Activated CD8-positive, alpha-beta memory T cell treated with anti-CD3 and anti-CD28 coated beads, Interleukin-2, amount 50 U/mL, for 48 hours (primary cell): ENCODE results near the gene PCYT1A.

ENCODE experiments used
- DNase-seq: peaks from one replicate; pipeline ENCODE4 v3.0.0-alpha.2; 2020

The PCYT1A gene

DNA sequence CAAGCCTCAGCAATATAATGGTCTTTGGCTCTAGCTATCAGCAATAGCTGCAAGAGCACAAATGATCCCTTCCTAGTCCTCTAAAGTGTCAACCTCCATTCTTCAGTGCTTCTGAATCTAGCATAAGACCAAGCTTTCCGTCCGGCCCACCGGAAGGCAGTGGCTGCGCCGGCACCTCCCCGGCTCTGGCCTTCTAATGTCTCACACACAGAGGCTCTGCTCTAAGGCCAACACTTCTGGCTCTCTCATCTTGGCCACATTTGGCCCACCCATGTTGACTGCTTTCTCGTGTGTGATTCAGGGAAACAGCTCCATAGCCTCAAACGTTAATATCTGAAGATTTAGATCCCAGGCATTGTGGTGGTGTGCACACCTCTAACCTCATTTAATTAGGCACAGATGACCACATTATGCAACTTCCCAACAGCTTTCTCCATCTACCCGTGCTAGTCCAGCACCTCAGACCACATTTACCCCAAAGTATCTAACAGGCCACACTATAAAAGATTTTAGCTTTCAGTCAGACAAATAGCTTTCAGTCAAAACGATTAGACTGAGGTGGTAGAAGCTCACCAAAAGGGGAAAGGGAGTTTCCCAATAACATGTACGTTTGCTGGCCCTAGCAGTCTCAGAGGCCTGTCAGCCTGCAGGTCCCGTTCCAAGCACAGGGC lies 51.9 kb downstream of the PCYT1A start:
- DNase-seq: no peak

DNA sequence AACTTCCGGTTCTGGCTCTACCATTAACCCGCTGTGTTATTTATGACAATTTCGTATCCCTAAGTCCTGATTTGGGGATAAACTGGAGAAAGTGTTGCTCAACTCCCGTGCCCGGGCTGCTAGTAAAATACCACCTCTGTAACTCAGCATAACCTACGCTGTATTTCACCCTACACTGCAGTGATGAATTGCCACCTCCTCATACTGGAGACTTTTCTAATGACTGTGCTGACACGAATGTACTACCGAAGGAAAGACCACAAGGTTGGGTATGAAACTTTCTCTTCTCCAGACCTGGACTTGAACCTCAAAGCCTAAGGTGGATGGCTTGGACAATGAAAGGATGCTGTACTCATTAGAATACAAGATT lies 54.7 kb downstream of the PCYT1A start:
- DNase-seq: no peak

DNA sequence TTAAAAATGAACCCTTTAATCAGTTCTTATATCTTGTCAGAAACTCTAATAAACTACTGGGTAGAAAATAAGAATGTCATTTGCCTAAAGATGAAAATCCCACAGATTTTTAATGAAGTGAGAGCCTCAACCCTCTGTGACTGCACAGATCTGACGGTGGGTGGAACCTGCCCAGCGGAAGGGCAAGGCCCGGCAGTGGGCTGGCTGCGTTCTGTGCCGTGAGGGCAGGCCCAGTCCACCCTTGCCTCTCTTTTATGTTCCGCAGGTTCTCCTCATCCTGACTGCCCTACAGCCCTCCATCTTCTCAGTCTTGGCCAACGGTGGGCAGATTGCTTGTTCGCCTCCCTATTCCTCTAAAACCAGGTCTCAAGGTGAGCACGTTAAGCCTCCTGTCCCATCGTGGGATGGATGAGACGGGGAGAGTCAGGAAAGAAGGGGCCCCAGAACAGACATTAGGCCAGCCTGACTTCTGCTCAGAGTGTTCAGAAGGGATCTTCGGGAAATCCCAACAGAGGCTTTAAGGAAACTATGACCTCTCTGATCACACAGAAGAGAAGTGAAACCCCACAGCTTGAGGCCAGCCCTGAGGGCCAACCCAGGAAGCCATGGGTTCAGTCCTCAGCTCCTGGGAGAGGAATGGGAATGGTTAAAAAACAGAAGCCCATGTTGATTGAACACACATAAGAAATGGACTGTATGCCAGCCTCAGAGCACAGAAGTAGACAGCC lies 55.2 kb downstream of the PCYT1A start:
- DNase-seq: no peak

DNA sequence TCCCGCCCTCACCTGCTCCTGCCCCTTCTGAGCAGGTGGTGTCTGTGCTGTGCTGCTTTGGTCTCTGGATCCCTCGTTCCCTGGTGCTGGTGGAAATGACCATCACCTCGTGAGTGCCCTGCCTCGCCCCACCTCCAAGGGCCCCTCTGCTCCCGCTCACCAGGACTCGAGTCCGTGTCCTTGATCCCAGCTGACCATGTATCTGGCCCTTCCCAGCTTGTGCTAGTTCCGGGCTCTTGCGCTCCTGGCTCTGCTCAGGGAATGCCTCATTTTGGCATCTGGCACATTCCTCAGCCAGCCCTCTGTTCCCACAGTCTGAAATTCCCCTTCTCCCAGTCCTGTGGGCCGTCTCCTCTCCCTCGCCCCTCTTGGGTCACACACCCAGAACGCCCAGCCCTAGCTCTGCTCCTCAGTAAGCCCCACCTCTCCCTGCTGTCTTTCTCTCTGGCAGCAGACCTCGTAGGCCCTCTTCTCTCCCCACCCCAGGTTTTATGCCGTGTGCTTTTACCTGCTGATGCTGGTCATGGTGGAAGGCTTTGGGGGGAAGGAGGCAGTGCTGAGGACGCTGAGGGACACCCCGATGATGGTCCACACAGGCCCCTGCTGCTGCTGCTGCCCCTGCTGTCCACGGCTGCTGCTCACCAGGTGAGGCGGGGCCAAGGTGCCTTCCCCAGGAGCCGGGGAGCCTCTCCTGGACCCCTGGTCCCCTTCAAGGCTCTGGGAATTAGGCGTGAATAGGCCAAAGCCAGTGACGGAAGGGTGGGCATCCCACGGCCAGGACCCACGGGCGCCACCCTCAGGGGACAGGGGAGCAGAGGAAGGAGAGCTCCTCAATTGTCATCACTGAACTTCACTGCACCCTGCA lies 59.7 kb downstream of the PCYT1A start:
- no peak for DNase-seq

DNA sequence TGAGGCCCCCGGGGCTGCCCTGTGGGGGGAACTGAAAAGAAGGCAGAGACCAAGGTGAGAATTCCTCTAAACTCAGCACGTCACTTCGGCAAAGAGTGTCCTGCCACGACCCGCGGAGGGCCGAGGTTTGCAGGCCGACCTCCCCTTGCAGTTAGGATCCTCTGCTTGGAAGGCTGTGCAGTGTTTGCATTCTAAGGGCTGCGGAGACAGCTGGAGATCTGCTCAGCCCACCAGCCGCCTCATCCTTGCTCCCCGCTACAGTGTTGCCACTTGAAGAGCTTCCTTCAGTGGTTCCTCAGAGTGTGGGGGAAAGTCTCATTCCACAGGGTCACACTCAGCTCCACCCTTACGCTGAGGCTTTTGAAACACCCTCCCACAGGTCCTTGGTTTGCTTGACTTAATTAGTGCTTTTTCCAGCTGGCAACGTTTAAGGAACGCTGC lies 60.4 kb downstream of the PCYT1A start:
- no peak for DNase-seq

DNA sequence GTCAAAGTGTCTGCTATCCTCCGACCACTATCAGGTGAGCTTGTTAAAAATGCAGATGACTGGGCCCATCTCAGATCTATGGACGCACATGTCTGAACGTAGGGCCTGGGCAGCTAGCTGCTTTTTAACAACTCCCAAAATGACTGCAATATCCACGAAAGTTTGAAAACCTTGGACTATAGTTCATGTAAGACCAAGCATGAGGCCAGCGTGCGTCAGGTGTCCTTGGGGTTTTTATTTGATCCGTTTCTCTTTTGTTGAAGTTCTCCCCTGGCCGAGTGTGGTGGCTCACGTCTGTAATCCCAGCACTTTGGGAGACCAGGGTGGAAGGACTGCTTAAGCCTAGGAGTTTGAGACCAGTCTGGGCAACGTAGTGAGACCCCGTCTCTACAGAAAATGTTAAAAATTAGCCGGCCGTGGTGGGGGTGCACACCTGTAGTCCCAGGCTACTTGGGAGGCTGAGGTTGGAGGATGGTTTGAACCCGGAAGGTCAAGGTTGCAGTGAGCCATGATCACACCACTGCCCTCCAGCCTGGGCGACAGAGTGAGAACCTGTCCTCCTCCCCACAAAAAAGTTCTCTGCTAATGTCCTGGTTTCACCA lies 61.7 kb downstream of the PCYT1A start:
- DNase-seq: no peak

DNA sequence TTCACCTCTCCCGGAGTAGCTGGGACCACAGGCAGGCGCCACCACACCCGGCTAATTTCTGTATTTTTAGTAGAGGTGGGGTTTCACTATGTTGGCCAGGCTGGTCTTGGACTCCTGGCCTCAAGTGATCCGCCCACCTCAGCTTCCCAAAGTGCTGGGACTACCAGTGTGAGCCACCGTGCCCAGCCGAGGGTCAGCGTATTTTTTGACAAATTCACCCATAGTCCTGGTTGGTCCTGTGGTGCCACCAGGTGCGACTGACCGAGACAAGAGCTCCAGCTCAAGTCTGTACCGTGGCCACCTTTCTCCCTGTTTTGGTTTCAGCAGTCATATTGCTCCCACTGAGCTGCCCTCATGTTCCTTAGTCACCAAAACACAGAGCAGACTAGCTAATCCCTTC lies 62.4 kb downstream of the PCYT1A start:
- DNase-seq: no peak

DNA sequence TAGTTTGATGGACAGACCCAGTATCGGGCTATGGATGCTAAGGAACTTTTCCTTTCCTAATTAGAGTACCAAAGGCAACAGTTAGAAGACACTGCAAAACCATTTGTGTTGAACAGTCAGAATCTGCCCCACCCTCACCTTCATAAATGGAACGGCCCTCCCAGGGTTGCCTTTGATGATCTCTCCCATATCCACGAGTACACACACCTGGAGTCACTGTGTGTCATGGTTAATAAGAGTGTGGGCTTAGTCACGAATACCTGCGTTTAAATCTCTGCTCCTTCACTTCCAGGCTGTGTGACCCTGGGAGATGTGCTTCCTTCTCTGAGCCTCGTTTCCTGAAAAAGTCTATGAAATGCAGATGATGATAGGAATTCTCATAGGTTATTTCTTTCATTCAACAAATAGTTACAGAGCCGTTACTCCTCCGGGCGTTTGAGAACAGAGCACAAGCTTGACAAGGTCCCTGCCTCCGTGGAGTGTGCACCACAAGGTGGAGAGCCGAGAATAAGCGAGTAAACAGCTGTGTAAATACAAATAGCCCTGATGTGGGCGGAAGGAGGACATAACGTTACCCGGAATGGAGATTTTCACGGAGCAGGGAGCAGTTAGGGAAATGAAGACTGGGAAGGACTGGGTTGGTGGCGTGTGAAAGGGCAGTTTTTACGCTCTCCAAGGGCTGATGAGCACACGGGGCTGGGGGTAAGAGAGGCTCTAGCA lies 64.5 kb downstream of the PCYT1A start:
- no peak for DNase-seq

DNA sequence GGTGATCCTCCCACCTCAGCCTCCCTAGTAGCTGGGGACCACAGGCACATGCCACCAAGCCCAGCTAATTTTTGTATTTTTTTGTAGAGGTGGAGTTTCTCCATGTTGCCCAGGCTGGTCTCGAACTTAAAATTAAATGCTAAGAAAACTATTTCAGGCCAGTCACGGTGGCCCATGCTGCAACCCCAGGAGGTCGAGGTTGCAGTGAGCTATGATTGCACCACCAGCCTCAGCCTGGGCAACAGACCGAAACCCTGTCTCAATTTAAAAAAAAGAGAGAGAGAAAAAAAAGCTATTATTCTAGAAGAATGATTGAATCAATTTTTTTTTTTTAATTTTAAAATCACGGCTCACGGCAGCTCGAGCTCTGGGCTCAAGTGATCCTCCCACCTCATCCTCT lies 66.5 kb downstream of the PCYT1A start:
- DNase-seq: no peak

DNA sequence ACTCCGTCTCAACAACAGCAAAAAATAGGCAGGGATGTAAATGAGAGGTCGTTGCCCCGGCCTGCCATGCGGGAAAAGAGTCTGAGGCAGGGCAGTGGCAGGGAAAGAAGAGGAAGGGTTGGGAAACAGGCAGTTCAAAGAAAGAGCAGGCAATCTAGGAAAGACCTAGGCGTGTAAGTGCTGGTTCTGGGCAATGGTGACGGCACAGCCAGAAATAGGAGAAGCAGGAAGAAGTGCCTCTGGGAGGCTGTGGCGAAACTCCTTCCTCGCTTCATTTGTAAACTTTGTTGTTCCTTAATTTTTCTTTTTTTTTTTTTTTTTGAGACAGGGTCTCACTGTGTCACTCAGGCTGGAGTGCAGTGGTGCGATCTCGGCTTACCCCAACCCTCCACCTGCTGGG lies 66.9 kb downstream of the PCYT1A start:
- DNase-seq: no peak

DNA sequence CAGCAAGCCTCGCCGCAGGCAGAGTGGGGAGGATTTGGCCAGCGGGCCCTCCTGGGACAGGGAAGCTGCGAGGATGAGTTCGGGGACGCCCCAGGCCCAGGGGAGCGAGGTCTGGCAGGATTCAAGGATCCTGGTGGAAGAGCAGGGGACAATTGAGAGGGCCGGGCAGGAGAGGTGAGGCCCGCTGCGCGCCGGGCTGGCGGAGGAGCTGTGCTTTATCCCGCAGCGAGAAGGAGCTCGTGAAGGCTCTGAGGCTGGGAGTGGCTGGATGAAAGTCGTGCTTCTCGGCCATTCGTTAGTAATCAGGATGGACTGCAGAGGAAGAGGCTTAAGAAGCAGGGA lies 67.6 kb downstream of the PCYT1A start:
- DNase-seq: no peak

DNA sequence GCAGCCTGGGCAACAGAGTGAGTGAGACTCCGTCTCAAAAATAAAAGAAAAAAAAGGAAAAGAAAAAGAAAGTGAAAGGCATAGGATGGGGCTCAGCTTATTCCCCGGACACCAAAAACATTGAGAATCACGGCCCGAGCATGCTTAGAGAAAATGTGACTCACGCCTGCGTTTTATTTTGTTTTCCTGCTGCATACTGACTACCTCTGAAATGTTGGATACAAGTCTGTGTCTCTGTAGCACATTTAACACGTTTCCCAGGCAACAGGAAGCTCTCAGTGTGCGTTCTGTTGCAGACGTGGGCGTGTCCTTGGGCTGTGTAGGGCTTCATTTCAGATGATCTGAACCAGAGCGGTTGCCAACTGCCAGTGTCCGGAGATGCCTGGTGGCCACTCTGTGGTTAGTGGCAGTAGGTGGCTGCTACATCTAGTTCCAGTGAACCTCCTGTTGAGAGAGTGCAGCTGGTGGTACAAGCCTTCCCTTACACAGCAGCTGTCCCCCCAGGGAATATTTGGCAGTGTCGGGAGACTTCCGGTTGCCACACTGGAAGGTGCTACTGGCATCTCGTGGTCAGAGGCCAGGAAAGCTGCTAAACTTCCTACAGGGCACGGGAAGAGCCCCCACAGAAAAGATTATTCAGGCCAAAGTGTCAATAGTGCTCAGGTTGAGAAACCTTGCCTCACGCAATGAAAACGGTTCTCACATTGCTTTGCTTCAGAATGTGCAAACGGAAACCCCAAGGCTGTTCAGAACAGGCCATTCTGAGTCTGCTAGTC lies 68.1 kb downstream of the PCYT1A start:
- DNase-seq: no peak

DNA sequence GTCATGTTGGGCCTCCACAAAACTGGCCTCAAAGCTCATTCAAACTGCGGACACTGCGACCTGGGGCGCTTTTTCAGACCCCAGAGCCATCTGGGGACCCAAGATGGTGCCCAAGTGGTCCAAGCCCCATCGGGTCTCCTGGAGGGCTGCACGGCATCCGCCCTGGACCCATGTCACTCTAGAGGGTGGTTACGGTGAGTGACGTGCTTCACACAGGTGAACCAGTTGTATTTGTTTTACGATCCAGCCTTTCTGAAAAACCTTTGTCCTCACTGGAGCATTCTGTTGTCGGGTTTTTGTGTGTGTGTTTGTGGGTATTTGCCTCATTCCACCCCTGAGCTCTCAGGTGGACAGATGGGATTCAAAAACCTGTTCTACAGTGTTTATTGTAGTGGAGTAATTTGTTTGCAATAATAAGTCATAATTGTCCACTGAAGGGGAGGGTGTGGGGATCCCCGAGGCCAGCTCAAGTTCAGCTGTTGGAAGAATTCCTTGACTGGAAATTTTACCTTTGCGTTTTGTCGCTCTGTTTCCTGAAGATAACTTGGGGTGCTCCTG lies 69.3 kb downstream of the PCYT1A start:
- DNase-seq: no peak

DNA sequence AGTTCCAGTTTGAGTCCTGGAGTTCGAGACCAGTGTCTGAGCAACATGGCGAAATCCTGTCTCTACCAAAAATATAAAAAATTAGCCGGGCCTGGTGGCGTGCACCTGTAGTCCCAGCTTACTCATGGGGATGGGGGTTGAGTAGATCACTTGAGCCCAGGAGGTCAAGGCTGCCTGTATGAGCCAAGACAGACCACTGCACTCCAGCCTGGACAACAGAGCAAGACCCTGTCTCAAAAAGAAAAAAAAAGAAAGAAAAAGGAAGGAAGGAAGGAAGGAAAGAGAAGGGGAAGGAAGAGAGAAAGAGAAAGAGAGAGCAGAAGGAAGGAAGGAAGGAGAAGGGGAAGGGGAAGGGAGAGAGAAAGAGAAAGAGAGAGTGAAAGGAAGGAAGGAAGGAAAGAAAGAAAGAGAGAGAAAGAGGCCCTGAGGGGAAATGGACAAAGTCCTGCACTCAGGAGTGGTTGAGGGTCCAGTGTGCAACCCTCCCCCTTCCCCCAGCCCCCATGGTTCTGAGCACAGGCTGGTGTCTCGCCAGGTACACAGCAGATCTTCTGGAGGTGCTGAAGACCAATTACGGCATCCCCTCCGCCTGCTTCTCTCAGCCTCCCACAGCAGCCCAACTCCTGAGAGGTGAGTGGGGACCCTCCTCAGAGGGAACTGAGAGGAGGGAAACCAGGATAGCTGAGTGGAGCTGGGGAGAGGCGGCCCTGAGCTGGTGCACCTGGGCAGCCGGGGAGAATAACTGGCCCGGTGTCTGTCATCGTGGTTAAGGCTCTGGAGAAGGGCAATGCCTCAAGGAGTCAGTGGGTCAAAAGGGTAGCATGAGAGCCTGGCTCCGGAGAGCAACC lies 70.0 kb downstream of the PCYT1A start:
- no peak for DNase-seq

DNA sequence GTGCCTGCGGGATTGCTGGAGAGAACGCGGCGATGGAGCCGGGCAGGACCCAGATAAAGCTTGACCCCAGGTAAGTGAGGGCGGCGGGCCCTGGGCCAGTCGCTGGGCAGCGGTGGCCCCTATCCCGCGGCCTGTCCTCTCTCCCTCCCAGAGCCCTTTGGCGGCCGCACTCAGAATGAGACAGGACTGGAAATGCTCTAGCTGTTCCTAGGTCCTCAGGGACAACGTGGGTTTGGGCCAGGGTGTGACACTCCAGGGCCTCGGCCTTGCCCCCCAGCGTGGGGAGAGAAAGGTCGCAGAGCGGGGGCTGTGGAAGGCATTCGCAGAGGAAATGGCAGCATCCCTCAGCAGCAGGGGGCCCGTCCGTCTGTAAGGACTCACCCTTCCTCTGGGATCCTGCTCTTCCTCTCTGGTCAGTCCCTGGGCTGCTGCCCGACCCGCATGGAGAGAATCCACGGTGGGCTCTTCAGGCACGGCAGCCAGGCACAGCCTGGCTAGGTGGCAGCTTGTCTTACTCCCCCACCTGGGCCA lies 70.8 kb downstream of the PCYT1A start:
- DNase-seq: no peak

DNA sequence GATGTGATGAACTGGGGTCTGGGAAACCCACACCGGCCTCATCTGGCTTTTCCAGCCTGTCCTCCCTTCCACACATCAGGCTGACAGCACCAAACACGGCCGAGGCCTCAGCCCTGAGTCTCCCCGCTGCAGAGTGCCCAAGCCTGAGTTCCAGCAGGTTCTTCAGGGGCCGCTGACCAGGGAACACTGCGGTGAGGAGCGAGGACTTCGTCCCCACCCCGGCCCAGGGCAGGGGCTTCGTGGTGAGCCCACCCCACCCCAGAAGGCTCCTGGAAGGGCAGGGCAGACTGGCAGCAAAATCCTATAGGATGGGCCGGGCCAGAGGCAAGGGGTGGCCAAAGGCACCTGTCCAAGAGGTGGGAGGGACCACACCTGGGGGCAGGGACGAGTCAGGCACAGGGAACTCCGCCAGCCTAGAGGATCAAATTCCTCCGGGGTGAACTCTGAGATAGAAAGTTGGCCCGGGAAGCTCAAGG lies 71.4 kb downstream of the PCYT1A start, which contains the start of gene SLC51A:
SLC51A (plus strand) TSS at position 446 of the 476 bp plus-strand sequence. CDS start 179 bp downstream, outside the sequence.
- DNase-seq: no peak

DNA sequence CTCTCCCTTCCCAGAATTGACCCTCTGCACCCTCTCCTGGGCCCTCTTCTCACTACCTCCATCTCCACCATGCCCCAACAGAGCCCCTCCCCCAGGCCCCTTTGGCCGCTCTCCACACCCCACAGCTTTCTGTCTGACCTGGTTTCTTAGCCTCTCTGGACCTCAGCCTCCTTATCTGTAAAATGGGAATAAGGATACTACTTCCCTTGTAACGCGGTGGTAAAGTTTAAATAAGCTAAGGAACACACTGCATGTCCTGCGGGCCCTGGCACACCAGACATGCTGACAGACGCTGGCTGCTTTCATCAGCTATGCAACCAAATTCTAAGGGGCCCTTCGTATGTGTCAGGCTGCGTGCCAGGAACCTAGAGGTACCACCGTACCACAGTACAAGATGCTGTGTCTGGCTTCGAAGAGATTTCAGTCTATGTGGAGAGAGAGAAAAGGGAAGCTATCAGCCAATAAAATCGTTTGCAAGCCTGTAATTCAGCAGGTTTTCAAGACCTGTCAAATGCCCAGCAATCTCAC lies 72.0 kb downstream of the PCYT1A start:
- DNase-seq: no peak

DNA sequence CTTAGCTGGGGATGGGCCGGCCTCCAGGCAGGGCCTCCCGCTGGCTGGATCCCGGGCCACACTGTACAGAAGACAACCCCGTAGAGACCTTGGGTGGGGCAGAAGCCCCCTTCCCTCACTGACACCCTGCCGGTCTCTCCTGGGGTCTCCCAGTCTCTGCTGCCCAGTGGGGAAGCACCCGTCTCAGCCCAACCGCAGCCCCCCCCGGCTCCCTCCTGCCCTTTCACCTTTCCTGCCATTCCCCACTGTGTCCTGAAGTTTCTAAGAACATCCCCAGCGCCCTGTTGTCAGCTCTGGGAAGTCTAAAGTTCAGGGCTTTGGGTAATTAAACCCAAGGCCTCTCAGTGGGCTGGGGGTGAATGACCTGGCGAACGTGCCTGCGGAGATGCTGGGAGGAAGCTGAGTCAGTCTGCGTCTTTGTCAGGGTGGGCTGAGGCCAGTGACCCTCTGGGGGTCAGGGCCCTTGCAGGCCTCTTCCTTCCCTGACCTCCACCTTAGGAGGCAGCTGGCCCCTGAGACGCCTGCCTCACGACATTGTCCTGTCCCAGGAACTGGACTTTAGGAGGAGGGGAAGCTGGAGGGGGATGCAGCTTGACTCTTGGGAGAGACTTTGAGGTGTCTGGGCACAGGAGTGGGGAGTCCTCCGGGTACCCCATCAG lies 72.6 kb downstream of the PCYT1A start:
- no peak for DNase-seq
